Measurements from ENCODE around the gene DOCK10. TPM values are rescaled to one million over a fixed set of nuclear protein-coding genes. Genes with fewer than 3 reads are reported as not detected.

DOCK10 gene
- total RNA-seq, 1 experiment from 2014 or later = 28.9 TPM

DNA sequence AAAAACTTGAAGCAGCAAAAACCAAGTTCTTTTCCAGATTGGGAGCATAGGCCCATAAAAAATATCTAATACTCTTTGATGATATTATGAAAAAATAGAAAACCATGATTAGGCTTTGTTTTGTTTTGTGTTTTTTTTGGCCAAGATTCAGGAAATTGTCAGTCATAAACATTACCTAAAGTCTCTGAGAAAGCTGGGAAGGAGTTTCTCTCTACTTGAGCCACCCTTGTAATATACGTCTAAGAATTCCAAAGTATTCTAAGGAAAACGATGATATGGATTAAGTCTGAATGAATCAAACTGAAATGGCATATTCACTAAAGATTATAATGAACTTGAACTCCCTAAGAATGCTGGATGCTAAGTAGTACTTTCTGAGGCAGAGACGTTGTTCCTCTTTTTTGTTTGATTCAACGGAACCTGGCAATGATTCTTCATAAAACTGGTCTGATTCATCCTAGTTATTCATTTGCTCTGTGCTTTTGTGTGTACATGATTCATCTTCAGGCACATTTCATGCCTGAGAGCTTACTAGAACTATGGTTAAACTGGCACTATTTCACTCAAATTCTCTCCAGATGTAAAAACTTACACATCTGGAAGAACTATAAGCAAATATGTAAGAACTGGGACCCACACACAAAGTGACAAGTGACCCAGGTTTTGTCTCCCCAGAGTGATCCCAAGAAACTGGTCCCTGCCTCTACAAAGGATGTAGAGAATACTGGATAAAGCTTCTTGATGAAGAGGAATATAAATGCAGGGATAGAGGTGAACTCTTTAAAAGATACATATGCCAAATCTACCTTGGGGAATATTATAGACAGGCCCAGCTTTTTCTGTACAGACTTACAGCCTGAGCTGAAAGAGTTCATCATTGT, 159.7 kb downstream of the DOCK10 start:
- Histone ChIP-seq H3K9me3 (ENCODE audit: insufficient read depth, low read depth) (no peaks in the 10 kb centered on the region), H3K9me2 (ENCODE audit: insufficient read depth) (no peaks in the 10 kb centered on the region), H3K27ac (no peak overlapping the region), H3F3A (ENCODE audit: insufficient read depth, low read depth) (no peaks in the 10 kb centered on the region), H3K4me3 (no peak overlapping the region), H3K4me1 (replicated peaks; ENCODE audit: insufficient read depth) (no peaks in the 10 kb centered on the region), H2AFZ (no peak overlapping the region), H3K79me2 (ENCODE audit: low read depth) (no peaks in the 10 kb centered on the region), H3K36me3 (ENCODE audit: low read depth) (no peaks in the 10 kb centered on the region), H4K20me1 (ENCODE audit: insufficient read depth) (no peaks in the 10 kb centered on the region), H3K4me2 (no peak overlapping the region), H3K27me3 (ENCODE audit: insufficient read depth, low read depth) (no peaks in the 10 kb centered on the region)
- BruUV-seq (replicated peaks) = no TSS peak
- POLR2A ChIA-PET (ENCODE audit: unreplicated experiment) = interaction anchor here (0.6 kb wide), 1 partner anchor 676 kb away, joined by 7 read pairs; no protein-coding TSS in a partner anchor
- DNase-seq = no peak
- CTCF ChIA-PET = no interaction called here
- TF ChIP-seq EZH2 (IDR thresholded peaks at IDR 0.05; ENCODE audit: low read depth) = no peak
- TF ChIP-seq, protein P1, sequence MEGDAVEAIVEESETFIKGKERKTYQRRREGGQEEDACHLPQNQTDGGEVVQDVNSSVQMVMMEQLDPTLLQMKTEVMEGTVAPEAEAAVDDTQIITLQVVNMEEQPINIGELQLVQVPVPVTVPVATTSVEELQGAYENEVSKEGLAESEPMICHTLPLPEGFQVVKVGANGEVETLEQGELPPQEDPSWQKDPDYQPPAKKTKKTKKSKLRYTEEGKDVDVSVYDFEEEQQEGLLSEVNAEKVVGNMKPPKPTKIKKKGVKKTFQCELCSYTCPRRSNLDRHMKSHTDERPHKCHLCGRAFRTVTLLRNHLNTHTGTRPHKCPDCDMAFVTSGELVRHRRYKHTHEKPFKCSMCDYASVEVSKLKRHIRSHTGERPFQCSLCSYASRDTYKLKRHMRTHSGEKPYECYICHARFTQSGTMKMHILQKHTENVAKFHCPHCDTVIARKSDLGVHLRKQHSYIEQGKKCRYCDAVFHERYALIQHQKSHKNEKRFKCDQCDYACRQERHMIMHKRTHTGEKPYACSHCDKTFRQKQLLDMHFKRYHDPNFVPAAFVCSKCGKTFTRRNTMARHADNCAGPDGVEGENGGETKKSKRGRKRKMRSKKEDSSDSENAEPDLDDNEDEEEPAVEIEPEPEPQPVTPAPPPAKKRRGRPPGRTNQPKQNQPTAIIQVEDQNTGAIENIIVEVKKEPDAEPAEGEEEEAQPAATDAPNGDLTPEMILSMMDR (conservative IDR thresholded peaks at IDR 0.05) = no peak
- intact Hi-C loops (cut with micrococcal nuclease; ENCODE audit: unreplicated experiment) = loop anchor here (1.0 kb wide), 1 partner anchor 120 kb away; no protein-coding TSS in a partner anchor

DNA sequence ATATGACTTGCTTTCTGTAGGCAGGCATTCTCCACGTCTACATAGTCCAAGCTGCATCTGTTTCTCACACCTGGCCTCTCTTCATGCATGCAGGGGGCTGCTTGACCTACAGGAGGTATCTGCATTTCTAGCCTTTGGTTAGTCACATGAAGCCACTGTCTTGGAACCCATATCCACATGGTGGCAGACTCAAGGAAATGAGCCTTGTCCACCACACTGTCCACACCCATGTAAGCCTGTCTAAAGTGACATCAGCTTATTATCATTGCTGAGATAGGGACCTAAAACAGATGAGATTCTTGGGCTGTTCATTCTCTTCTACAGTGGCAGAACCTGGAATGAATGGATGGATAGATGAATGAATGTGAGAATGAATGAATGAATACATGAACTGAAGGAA, 160.4 kb downstream of the DOCK10 start:
- BruUV-seq (replicated peaks) = no TSS peak
- Histone ChIP-seq H3K36me3 (ENCODE audit: low read depth) (no peaks in the 10 kb centered on the region), H3K4me2 (no peak overlapping the region), H3K9me2 (ENCODE audit: insufficient read depth) (no peaks in the 10 kb centered on the region), H3K27me3 (ENCODE audit: insufficient read depth, low read depth) (no peaks in the 10 kb centered on the region), H4K20me1 (ENCODE audit: insufficient read depth) (no peaks in the 10 kb centered on the region), H3K4me1 (replicated peaks; ENCODE audit: insufficient read depth) (no peaks in the 10 kb centered on the region), H3K9me3 (ENCODE audit: insufficient read depth, low read depth) (no peaks in the 10 kb centered on the region), H3K79me2 (ENCODE audit: low read depth) (no peaks in the 10 kb centered on the region), H2AFZ (no peak overlapping the region), H3K4me3 (no peak overlapping the region), H3K27ac (no peak overlapping the region), H3F3A (ENCODE audit: insufficient read depth, low read depth) (no peaks in the 10 kb centered on the region)
- no peak for DNase-seq
- CTCF ChIA-PET = interaction anchor here (0.6 kb wide), 1 partner anchor 70 kb away, joined by 3 read pairs; no protein-coding TSS in a partner anchor
- intact Hi-C loops (cut with micrococcal nuclease; ENCODE audit: unreplicated experiment) = loop anchor here (1.0 kb wide), 1 partner anchor 120 kb away; no protein-coding TSS in a partner anchor
- POLR2A ChIA-PET (ENCODE audit: unreplicated experiment) = no interaction called here
- TF ChIP-seq EZH2 (IDR thresholded peaks at IDR 0.05; ENCODE audit: low read depth) = no peak
- TF ChIP-seq, protein P1 (conservative IDR thresholded peaks at IDR 0.05) = no peak

GRCh38 chr2:224876522-224876921, 165.7 kb downstream of the DOCK10 start:
- POLR2A ChIA-PET (ENCODE audit: unreplicated experiment) = no interaction called here
- Histone ChIP-seq H3K4me2 (no peak overlapping the region), H3K36me3 (ENCODE audit: low read depth) (no peaks in the 10 kb centered on the region), H3F3A (ENCODE audit: insufficient read depth, low read depth) (no peaks in the 10 kb centered on the region), H3K4me1 (replicated peaks; ENCODE audit: insufficient read depth) (no peaks in the 10 kb centered on the region), H3K9me2 (ENCODE audit: insufficient read depth) (no peaks in the 10 kb centered on the region), H3K4me3 (no peak overlapping the region), H3K79me2 (ENCODE audit: low read depth) (no peaks in the 10 kb centered on the region), H4K20me1 (ENCODE audit: insufficient read depth) (no peaks in the 10 kb centered on the region), H3K9me3 (ENCODE audit: insufficient read depth, low read depth) (no peaks in the 10 kb centered on the region), H3K27me3 (ENCODE audit: insufficient read depth, low read depth) (no peaks in the 10 kb centered on the region), H3K27ac (no peak overlapping the region), H2AFZ (no peak overlapping the region)
- BruUV-seq (replicated peaks) = no TSS peak
- no peak for DNase-seq
- intact Hi-C loops (cut with micrococcal nuclease; ENCODE audit: unreplicated experiment) = no loop called here
- TF ChIP-seq, protein P1 (conservative IDR thresholded peaks at IDR 0.05) = no peak
- TF ChIP-seq EZH2 (IDR thresholded peaks at IDR 0.05; ENCODE audit: low read depth) = no peak
- CTCF ChIA-PET = no interaction called here

Data from PC-9 (cell line).